GM06990 (cell line): Measurements from ENCODE around the gene LDB2.
"Not testable (repeated sequence)": the region's sequence is repeated elsewhere in the genome, so short reads cannot be mapped to it uniquely, and the experiment has no call there.

ENCODE experiments used
- DNase-seq: peaks from one replicate; pipeline ENCODE4 v3.0.0-alpha.2; 2011; ENCODE audit not compliant: insufficient read length; ENCODE audit errors: extremely low read depth
- H3K27me3 ChIP-seq: replicated peaks from 2 replicates; pipeline ENCODE4 v1.6.0; 2011; ENCODE audit warnings: low read length; ENCODE audit not compliant: control insufficient read depth, insufficient read depth
- H3K36me3 ChIP-seq: 2 replicates; pipeline ENCODE4 v1.5.1; 2011; ENCODE audit warnings: low read length; ENCODE audit not compliant: control insufficient read depth, insufficient read depth
- H3K4me3 ChIP-seq: replicated peaks from 2 replicates; pipeline ENCODE4 v1.5.1; 2011; ENCODE audit warnings: low read depth, mild to moderate bottlenecking, control low read depth, low read length
- TF ChIP-seq, protein P1 (sequence below): IDR thresholded peaks from 2 replicates; pipeline ENCODE4 v1.5.1; 2011; ENCODE audit warnings: low read length, control low read depth, mild to moderate bottlenecking, inconsistent platforms; ENCODE audit not compliant: insufficient read depth, poor library complexity, severe bottlenecking

Gene LDB2

GRCh38 chr4:16532240-16532970 lies 366.0 kb downstream of the LDB2 start:
- no peak for DNase-seq
- no peaks in the 10 kb centered on the region for H3K27me3 ChIP-seq
- no peaks in the 10 kb centered on the region for H3K36me3 ChIP-seq
- no peak overlapping the region for H3K4me3 ChIP-seq
- TF ChIP-seq, protein P1, sequence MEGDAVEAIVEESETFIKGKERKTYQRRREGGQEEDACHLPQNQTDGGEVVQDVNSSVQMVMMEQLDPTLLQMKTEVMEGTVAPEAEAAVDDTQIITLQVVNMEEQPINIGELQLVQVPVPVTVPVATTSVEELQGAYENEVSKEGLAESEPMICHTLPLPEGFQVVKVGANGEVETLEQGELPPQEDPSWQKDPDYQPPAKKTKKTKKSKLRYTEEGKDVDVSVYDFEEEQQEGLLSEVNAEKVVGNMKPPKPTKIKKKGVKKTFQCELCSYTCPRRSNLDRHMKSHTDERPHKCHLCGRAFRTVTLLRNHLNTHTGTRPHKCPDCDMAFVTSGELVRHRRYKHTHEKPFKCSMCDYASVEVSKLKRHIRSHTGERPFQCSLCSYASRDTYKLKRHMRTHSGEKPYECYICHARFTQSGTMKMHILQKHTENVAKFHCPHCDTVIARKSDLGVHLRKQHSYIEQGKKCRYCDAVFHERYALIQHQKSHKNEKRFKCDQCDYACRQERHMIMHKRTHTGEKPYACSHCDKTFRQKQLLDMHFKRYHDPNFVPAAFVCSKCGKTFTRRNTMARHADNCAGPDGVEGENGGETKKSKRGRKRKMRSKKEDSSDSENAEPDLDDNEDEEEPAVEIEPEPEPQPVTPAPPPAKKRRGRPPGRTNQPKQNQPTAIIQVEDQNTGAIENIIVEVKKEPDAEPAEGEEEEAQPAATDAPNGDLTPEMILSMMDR: no peak

- no peak overlapping the region for H3K4me3 ChIP-seq
- H3K36me3 ChIP-seq: no peaks in the 10 kb centered on the region
- no peaks in the 10 kb centered on the region for H3K27me3 ChIP-seq
- DNase-seq: no peak
- TF ChIP-seq, protein P1: no peak
Measured at GRCh38 chr4:16530688-16531635, 367.5 kb downstream of the LDB2 start.

DNA sequence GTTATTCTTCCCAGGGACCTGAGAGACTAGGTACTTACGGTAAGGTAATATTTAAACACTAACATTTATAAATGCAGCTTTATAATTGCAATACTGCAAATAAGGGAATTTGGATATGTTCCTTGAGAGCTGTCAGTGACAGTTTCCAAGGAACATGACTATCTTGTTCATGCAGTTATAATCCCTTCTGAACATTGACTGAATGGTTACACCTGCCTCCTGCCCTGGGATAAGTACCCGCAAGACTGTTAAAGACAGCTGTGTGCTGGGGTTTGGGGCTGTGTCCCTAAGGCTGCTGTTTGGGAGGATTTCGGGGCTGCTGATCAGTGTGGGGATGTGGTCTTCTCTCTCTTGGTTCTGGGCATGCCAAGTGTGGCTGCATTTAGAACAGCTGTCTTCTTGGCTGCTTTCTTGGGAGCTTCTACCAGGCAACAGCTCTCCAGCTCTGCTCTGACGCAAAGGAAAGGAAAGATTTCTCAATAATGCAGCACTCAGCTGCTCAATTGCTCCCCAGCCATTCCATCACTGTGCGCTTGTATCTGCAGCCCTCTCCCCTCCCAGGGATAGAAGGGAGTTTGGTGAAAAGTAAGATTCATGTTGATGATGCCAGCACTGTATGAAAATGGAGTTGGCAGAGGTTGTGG lies 373.4 kb downstream of the LDB2 start:
- no peaks in the 10 kb centered on the region; the same call in 1 of the 2 replicates for H3K27me3 ChIP-seq
- no peak overlapping the region for H3K4me3 ChIP-seq
- TF ChIP-seq, protein P1: no peak
- H3K36me3 ChIP-seq: no peaks in the 10 kb centered on the region
- no peak for DNase-seq

DNA sequence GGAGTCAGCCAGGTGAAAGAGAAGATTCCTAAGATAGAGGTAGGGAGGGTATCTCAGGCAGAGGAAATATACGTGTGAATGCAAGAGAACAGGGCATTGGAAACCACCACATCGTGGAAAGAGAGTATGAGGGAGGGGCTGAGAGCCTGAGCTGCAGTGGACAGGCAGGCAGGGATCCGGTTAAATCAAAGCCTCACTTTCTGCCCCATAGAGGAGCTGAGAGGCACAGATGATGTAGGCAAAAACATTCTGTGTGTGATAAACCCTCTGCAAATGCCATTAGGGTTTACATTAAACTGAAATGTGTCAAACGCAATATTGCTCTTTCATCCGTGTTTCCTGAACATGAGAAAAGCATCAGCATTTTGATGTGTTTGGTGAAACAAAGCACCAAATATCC lies 374.0 kb downstream of the LDB2 start:
- TF ChIP-seq, protein P1: no peak
- DNase-seq: no peak
- no peaks in the 10 kb centered on the region for H3K36me3 ChIP-seq

DNA sequence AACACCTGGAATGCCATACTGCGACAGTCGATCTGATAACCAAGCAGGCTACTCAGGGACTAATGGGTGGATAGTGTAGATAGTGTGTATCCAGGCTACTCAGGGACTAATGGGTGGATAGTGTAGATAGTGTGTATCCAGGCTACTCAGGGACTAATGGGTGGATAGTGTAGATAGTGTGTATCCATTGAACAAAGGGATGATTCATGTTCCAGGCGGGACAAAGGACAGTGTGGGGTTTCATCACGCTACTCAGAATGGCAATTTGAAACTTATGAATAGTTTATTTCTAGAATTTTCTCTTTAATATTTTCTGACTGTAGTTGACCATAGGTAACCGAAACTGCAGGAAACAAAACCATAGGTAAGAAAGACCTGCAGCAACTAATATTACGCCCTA lies 374.9 kb downstream of the LDB2 start:
- not testable (repeated sequence) for H3K36me3 ChIP-seq, H3K4me3 ChIP-seq, DNase-seq, H3K27me3 ChIP-seq

More for the DNA sequence above, 374.0 kb downstream of the LDB2 start:
- Histone ChIP-seq H3K4me3 (no peak overlapping the region), H3K27me3 (no peaks in the 10 kb centered on the region; the same call in 1 of the 2 replicates)
